ENCODE measurements around the gene TESPA1.
A peak's percentile ranks its signal among the peaks of the same experiment; 100 is the strongest.
"Not testable (repeated sequence)": the region's sequence is repeated elsewhere in the genome, so short reads cannot be mapped to it uniquely, and the experiment has no call there.

The TESPA1 gene

GRCh38 chr12:54984658-54985376, at the start of gene TESPA1:
TESPA1 (minus strand) TSS chr12:54984762; CDS start chr12:54974562, 10,200 bp downstream.
- DNase-seq (ENCODE audit: low spot score): peak; percentile 93

- DNase-seq (ENCODE audit: low spot score): no peak
Observed at GRCh38 chr12:55034218-55034617, 49.7 kb upstream of the TESPA1 start.

- DNase-seq (ENCODE audit: low spot score): no peak
Observed at GRCh38 chr12:55025508-55025907, 40.9 kb upstream of the TESPA1 start.

GRCh38 chr12:55024575-55024974, 40.0 kb upstream of the TESPA1 start:
- DNase-seq (ENCODE audit: low spot score): no peak

GRCh38 chr12:55019784-55020183, 35.2 kb upstream of the TESPA1 start, which contains the start of gene NEUROD4:
NEUROD4 (plus strand) TSS chr12:55019974; CDS start chr12:55026440, 6,466 bp downstream.
- DNase-seq (ENCODE audit: low spot score): no peak

- no peak for DNase-seq (ENCODE audit: low spot score)
Observed at GRCh38 chr12:55017416-55017925, 32.9 kb upstream of the TESPA1 start.

GRCh38 chr12:55008944-55009585, 24.5 kb upstream of the TESPA1 start:
- DNase-seq (ENCODE audit: low spot score): no peak

GRCh38 chr12:55002355-55002754, 17.8 kb upstream of the TESPA1 start:
- DNase-seq (ENCODE audit: low spot score): no peak

GRCh38 chr12:55001198-55001868, 16.8 kb upstream of the TESPA1 start:
- DNase-seq (ENCODE audit: low spot score): peak; percentile 51

- DNase-seq (ENCODE audit: low spot score): peak; percentile 75
Observed at GRCh38 chr12:54998958-54999510, 14.5 kb upstream of the TESPA1 start.

GRCh38 chr12:54997929-54998522, 13.5 kb upstream of the TESPA1 start:
- no peak for DNase-seq (ENCODE audit: low spot score)

GRCh38 chr12:54996205-54996604, 11.6 kb upstream of the TESPA1 start:
- DNase-seq (ENCODE audit: low spot score): no peak

- peak; percentile 92 for DNase-seq (ENCODE audit: low spot score)
Observed at GRCh38 chr12:54993181-54993835, 8.7 kb upstream of the TESPA1 start.

GRCh38 chr12:54991991-54992375, 7.4 kb upstream of the TESPA1 start:
- DNase-seq (ENCODE audit: low spot score): peak; percentile 74

GRCh38 chr12:54991161-54991990, 6.8 kb upstream of the TESPA1 start:
- peak; percentile 80 for DNase-seq (ENCODE audit: low spot score)

GRCh38 chr12:54989829-54990228, 5.3 kb upstream of the TESPA1 start:
- no peak for DNase-seq (ENCODE audit: low spot score)

- peak; percentile 86 for DNase-seq (ENCODE audit: low spot score)
Observed at GRCh38 chr12:54988402-54989054, 4.0 kb upstream of the TESPA1 start.

- peak; percentile 26 for DNase-seq (ENCODE audit: low spot score)
Observed at GRCh38 chr12:54987611-54988231, 3.2 kb upstream of the TESPA1 start.

- DNase-seq (ENCODE audit: low spot score): not testable (repeated sequence)
Observed at GRCh38 chr12:54986773-54987172, 2.2 kb upstream of the TESPA1 start.
